GM12878 (cell line): ENCODE measurements around the gene MTCL3.

Source experiments
- ATAC-seq: fragments of 200-7000 bp; cut with Tn5 transposase; 3 replicates; pipeline ENCODE4 v1.9.1; 2020; ENCODE audit warnings: mild to moderate bottlenecking, moderate library complexity
- BruUV-seq: library from RNA; stranded (reverse); fragments of 400-500 nt; replicated peaks from 2 replicates; lab custom pipeline; 2021; lab: Mats Ljungman, UMichigan
- CTCF ChIA-PET: fragments of 300-600 bp; sonication (Branson Sonifier 250); formaldehyde crosslinking; extraction: SDS; loops from one replicate; lab custom pipeline; 2021; ENCODE audit warnings: inconsistent platforms; lab: Yijun Ruan, JAX
- POLR2A ChIA-PET: fragments of 350-600 bp; formaldehyde crosslinking; extraction: SDS; loops from one replicate; lab custom pipeline; 2021; ENCODE audit warnings: inconsistent platforms; lab: Charles Lee
- RAD21 ChIA-PET: fragments of 300-600 bp; sonication (Branson Sonifier 250); formaldehyde crosslinking; loops from one replicate; lab custom pipeline; 2023; ENCODE audit warnings: antibody characterized with exemption; ENCODE audit not compliant: unreplicated experiment; lab: Charles Lee
- SMC1A ChIA-PET: fragments of 300-600 bp; sonication (Branson Sonifier 250); formaldehyde crosslinking; loops from one replicate; lab custom pipeline; 2023; ENCODE audit not compliant: unreplicated experiment, uncharacterized antibody; lab: Charles Lee
- DNase-seq: peaks from one replicate; pipeline ENCODE4 v3.0.0-alpha.2; 2011; ENCODE audit warnings: low read depth, low spot score
- FAIRE-seq: peaks from 3 replicates; lab custom pipeline; 2011; peaks lifted over from hg19 to GRCh38; lab: Jason Lieb, UNC
- H2AFZ ChIP-seq: 2 replicates; pipeline ENCODE4 v1.6.0; 2011; ENCODE audit warnings: low read depth, low read length, control low read depth; ENCODE audit not compliant: control insufficient read depth
- H3K27ac ChIP-seq: 2 replicates; pipeline ENCODE4 v1.5.1; 2011; ENCODE audit warnings: control low read depth; ENCODE audit not compliant: control insufficient read depth, insufficient read depth
- H3K27me3 ChIP-seq, 2 experiments: replicated peaks in 1 of 2; 2 replicates each; pipeline versions ENCODE4 v1.6.0 to v1.6.1; 2011; ENCODE audit warnings: low read length in 1 of 2; ENCODE audit not compliant: control insufficient read depth in 2 of 2, insufficient read depth in 2 of 2
- H3K36me3 ChIP-seq, 2 experiments: 2 replicates each; pipeline ENCODE4 v1.5.1; 2011; ENCODE audit warnings: low read length in 1 of 2; ENCODE audit not compliant: control insufficient read depth in 2 of 2, insufficient read depth in 2 of 2
- H3K4me1 ChIP-seq: 2 replicates; pipeline ENCODE4 v1.6.1; 2011; ENCODE audit warnings: mild to moderate bottlenecking, low read length, moderate library complexity, mixed read lengths; ENCODE audit not compliant: control insufficient read depth, insufficient read depth
- H3K4me2 ChIP-seq: 2 replicates; pipeline ENCODE4 v1.6.0; 2011; ENCODE audit warnings: control low read depth; ENCODE audit not compliant: control insufficient read depth, insufficient read depth
- H3K4me3 ChIP-seq: fragments of 200-600 bp; sonication (generic); 2 replicates; pipeline ENCODE4 v1.5.1; 2016
- H3K79me2 ChIP-seq: 2 replicates; pipeline ENCODE4 v1.6.0; 2011; ENCODE audit warnings: low read length; ENCODE audit not compliant: control insufficient read depth, insufficient read depth
- H3K9ac ChIP-seq: 2 replicates; pipeline ENCODE4 v1.8.0; 2011; ENCODE audit warnings: low read length, control low read depth, mixed read lengths; ENCODE audit not compliant: control insufficient read depth, insufficient read depth
- H3K9me3 ChIP-seq: replicated peaks from 3 replicates; pipeline ENCODE4 v1.5.1; 2011; ENCODE audit warnings: mild to moderate bottlenecking, low read length; ENCODE audit not compliant: control insufficient read depth, insufficient read depth
- H4K20me1 ChIP-seq: 2 replicates; pipeline ENCODE4 v1.6.0; 2011; ENCODE audit not compliant: control insufficient read depth, insufficient read depth
- ATF2 ChIP-seq: IDR thresholded peaks from 2 replicates; pipeline ENCODE4 v1.6.1; 2012; ENCODE audit warnings: low read length, inconsistent platforms
- CBX5 ChIP-seq: sonication (generic); IDR thresholded peaks from 2 replicates; pipeline ENCODE4 v1.6.1; 2016; ENCODE audit warnings: low read depth, moderate library complexity, mild to moderate bottlenecking, inconsistent platforms
- CHD2 ChIP-seq: IDR thresholded peaks from 2 replicates; pipeline ENCODE4 v1.6.1; 2011; ENCODE audit warnings: low read depth, low read length, improper control_type of control experiment, borderline replicate concordance
- CTCF ChIP-seq, 3 experiments: IDR thresholded peaks in 2 of 3; conservative IDR thresholded peaks in 1 of 3; 2 replicates each; pipeline ENCODE4 v1.5.1; 2011; ENCODE audit warnings: low read depth in 3 of 3, low read length in 3 of 3, mild to moderate bottlenecking in 3 of 3, control low read depth in 2 of 3, moderate library complexity in 2 of 3, inconsistent platforms in 1 of 3, mixed read lengths in 1 of 3; ENCODE audit not compliant: control insufficient read depth in 2 of 3, insufficient read depth in 1 of 3; ENCODE audit errors: extremely low read depth in 1 of 3
- DPF2 ChIP-seq: fragments of 450-650 bp; IDR thresholded peaks from 2 replicates; pipeline ENCODE4 v1.6.1; 2017; ENCODE audit warnings: mild to moderate bottlenecking
- EZH2 ChIP-seq: IDR thresholded peaks from 2 replicates; pipeline ENCODE4 v1.6.1; 2012; ENCODE audit warnings: low read depth, mild to moderate bottlenecking, control low read depth, inconsistent platforms, low read length, borderline replicate concordance; ENCODE audit not compliant: control insufficient read depth
- MAX ChIP-seq: IDR thresholded peaks from 2 replicates; pipeline ENCODE4 v1.6.1; 2012; ENCODE audit warnings: low read depth, low read length, improper control_type of control experiment
- RB1 ChIP-seq: fragments of 450-650 bp; formaldehyde crosslinking; IDR thresholded peaks from 2 replicates; pipeline ENCODE4 v1.6.1; 2017; ENCODE audit warnings: mild to moderate bottlenecking, borderline replicate concordance
- RCOR1 ChIP-seq: conservative IDR thresholded peaks from 2 replicates; pipeline ENCODE4 v1.6.1; 2012; ENCODE audit warnings: low read depth, low read length, improper control_type of control experiment
- SKIL ChIP-seq: fragments of 450-650 bp; IDR thresholded peaks from 2 replicates; pipeline ENCODE4 v1.6.1; 2017; ENCODE audit warnings: mild to moderate bottlenecking, low read depth, inconsistent platforms; ENCODE audit not compliant: poor library complexity, severe bottlenecking
- YBX1 ChIP-seq: fragments of 450-650 bp; IDR thresholded peaks from 2 replicates; pipeline ENCODE4 v1.6.1; 2016; ENCODE audit warnings: antibody characterized with exemption
- YY1 ChIP-seq: IDR thresholded peaks from 2 replicates; pipeline ENCODE4 v1.6.1; 2011; ENCODE audit warnings: low read depth, mild to moderate bottlenecking, low read length
- ZNF622 ChIP-seq: fragments of 450-650 bp; IDR thresholded peaks from 2 replicates; pipeline ENCODE4 v1.6.1; 2017; ENCODE audit warnings: mild to moderate bottlenecking, inconsistent platforms
- in situ Hi-C: fragments of 300-500 bp; cut with MboI; formaldehyde crosslinking; loops from 9 replicates; pipeline ENCODE4 v1.14.3; 2018; ENCODE audit warnings: mixed read lengths
- intact Hi-C: fragments of 100-400 bp; cut with micrococcal nuclease; formaldehyde crosslinking; loops from one replicate; pipeline ENCODE4 v1.14.2; 2022; ENCODE audit not compliant: unreplicated experiment

The MTCL3 gene

GRCh38 chr6:127513425-127513824 is 5.7 kb downstream of the MTCL3 start:
- intact Hi-C loops (no loop called here), in situ Hi-C loops (no loop called here)
- Histone ChIP-seq H3K9me3 (no peaks in the 10 kb centered on the region), H3K4me3 (no peak overlapping the region), H3K79me2 (no peaks in the 10 kb centered on the region), H4K20me1 (no peaks in the 10 kb centered on the region), H3K9ac (no peak overlapping the region), H3K27me3 (peaks cover 7 to 13% of the 10 kb centered on the region in 2 experiments), H3K4me2 (no peak overlapping the region), H3K4me1 (peaks cover 4% of the 10 kb centered on the region), H2AFZ (no peak overlapping the region), H3K36me3 (no peaks in the 10 kb centered on the region), H3K27ac (no peak overlapping the region)
- SMC1A ChIA-PET: interaction anchor here (0.8 to 3.9 kb wide), 4 partner anchors 8 to 60 kb away, joined by 3 to 21 read pairs (median 8); no protein-coding TSS in a partner anchor
- TF ChIP-seq RB1 (no peak), YBX1 (no peak), CHD2 (no peak), MAX (no peak), CBX5 (no peak), SKIL (no peak), DPF2 (no peak), RCOR1 (no peak), CTCF (IDR thresholded peaks at IDR 0.05 in 2 of 3, conservative IDR thresholded peaks at IDR 0.05 in 1 of 3; ENCODE audit: control insufficient read depth in 2 of 3, extremely low read depth in 1 of 3, insufficient read depth in 1 of 3, low read depth in 3 of 3, low read length in 3 of 3) (no peak), EZH2 (no peak), ZNF622 (no peak), YY1 (no peak), ATF2 (no peak)
- ATAC-seq (no peak), FAIRE-seq (no peak), DNase-seq (no peak)
- POLR2A ChIA-PET: interaction anchor here (2.0 kb wide), 1 partner anchor 29 kb away, joined by 7 read pairs; no protein-coding TSS in a partner anchor
- no TSS peak for BruUV-seq
- RAD21 ChIA-PET: interaction anchor here (1.1 to 1.4 kb wide), 2 partner anchors 13 to 47 kb away, joined by 3 to 4 read pairs; no protein-coding TSS in a partner anchor
- CTCF ChIA-PET: interaction anchor here (0.8 to 4.2 kb wide), 4 partner anchors 11 to 327 kb away, joined by 3 to 28 read pairs (median 4); no protein-coding TSS in a partner anchor
